CD8-positive, alpha-beta memory T cell (primary cell): ENCODE measurements around the gene CD40. TPM values are rescaled to one million over a fixed set of nuclear protein-coding genes. Genes with fewer than 3 reads are reported as not detected.

Source experiments
- CTCF ChIA-PET: fragments of 350-600 bp; sonication (Branson Sonifier 250); formaldehyde crosslinking; loops from one replicate; lab custom pipeline; 2021; ENCODE audit warnings: antibody characterized with exemption; lab: Charles Lee
- POLR2A ChIA-PET: fragments of 350-600 bp; sonication (Branson Sonifier 250); formaldehyde crosslinking; loops from one replicate; lab custom pipeline; 2021; ENCODE audit warnings: antibody characterized with exemption; lab: Charles Lee
- DNase-seq, 5 donors: peaks; one replicate each; pipeline versions ENCODE4 v3.0.0 to v3.0.0-alpha.2; 2020 to 2022; ENCODE audit warnings: mixed read lengths in 1 of 5
- H3K27ac ChIP-seq: one replicate; pipeline ENCODE4 v1.7.0; 2013; ENCODE audit warnings: low read depth, mild to moderate bottlenecking, low read length, moderate library complexity
- H3K27me3 ChIP-seq: 2 replicates; pipeline ENCODE4 v1.7.0; 2013; ENCODE audit warnings: low read length, mild to moderate bottlenecking; ENCODE audit not compliant: insufficient read depth, poor library complexity, severe bottlenecking
- H3K36me3 ChIP-seq: 2 replicates; pipeline ENCODE4 v1.7.0; 2013; ENCODE audit warnings: mild to moderate bottlenecking, low read length, moderate library complexity; ENCODE audit not compliant: insufficient read depth
- H3K4me1 ChIP-seq: 2 replicates; pipeline ENCODE4 v1.7.0; 2013; ENCODE audit warnings: mild to moderate bottlenecking, low read length, moderate library complexity; ENCODE audit not compliant: insufficient read depth
- H3K4me3 ChIP-seq: 2 replicates; pipeline ENCODE4 v1.7.0; 2013; ENCODE audit warnings: mild to moderate bottlenecking, low read length
- H3K9me3 ChIP-seq: 2 replicates; pipeline ENCODE4 v1.7.0; 2013; ENCODE audit warnings: mild to moderate bottlenecking, low read length
- H3K27ac Mint-ChIP-seq, 8 donors: one replicate each; pipeline ENCODE4 v1.8.0; 2020 to 2021; ENCODE audit warnings: mixed read lengths in 8 of 8, mild to moderate bottlenecking in 6 of 8, inconsistent platforms in 3 of 8, moderate library complexity in 3 of 8
- H3K27me3 Mint-ChIP-seq, 2 donors: one replicate each; pipeline ENCODE4 v1.8.0; 2020 to 2021; ENCODE audit warnings: mixed read lengths in 2 of 2, mild to moderate bottlenecking in 1 of 2, moderate library complexity in 1 of 2
- H3K36me3 Mint-ChIP-seq, 3 donors: one replicate each; pipeline ENCODE4 v1.8.0; 2020 to 2021; ENCODE audit warnings: mixed read lengths in 3 of 3, inconsistent platforms in 1 of 3, mild to moderate bottlenecking in 1 of 3
- H3K4me1 Mint-ChIP-seq, 3 donors: one replicate each; pipeline ENCODE4 v1.8.0; 2020 to 2021; ENCODE audit warnings: mixed read lengths in 3 of 3, inconsistent platforms in 1 of 3, mild to moderate bottlenecking in 1 of 3
- H3K4me3 Mint-ChIP-seq, 7 donors: one replicate each; pipeline ENCODE4 v1.8.0; 2020 to 2021; ENCODE audit warnings: mixed read lengths in 7 of 7, mild to moderate bottlenecking in 6 of 7, moderate library complexity in 4 of 7, inconsistent platforms in 2 of 7
- H3K9me3 Mint-ChIP-seq, 5 donors: one replicate each; pipeline ENCODE4 v1.8.0; 2020 to 2022; ENCODE audit warnings: mixed read lengths in 5 of 5, mild to moderate bottlenecking in 3 of 5, moderate library complexity in 2 of 5, inconsistent platforms in 1 of 5
- polyA plus RNA-seq: library from polyadenylated mRNA; unstranded; fragments of 300-500 nt; fragmentation: Illumina TruSeq; gene quantifications from one replicate; pipeline ENCODE4 v1.2.3, GENCODE V29; 2021
- total RNA-seq, 2 experiments: library from RNA; stranded (reverse); gene quantifications; one replicate each; pipeline ENCODE4 v1.2.3, GENCODE V29; 2021

CD40 gene
- total and polyA plus RNA-seq, 3 experiments from 2014 or later, result 2.8 to 4.1 (median 3.5) TPM

DNA sequence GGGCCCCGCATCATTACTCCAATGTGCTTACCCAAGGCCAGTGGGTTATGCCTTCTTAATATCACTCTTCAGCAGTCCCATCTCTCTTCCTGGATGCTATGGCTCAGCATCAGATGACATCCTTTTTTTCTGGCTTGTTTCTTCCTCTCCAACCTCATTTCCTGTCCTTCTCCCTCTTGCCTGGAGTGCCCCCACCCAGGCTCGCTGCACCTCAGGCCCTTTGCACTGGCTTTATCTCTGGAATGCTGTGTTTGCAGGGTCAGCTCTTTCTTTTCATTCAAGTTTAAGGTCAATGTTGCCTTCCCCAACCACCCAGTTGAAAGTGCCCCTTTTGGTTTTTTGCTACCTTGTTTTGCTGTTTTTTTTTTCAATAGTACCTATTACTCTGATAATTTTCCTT, 36.7 kb downstream of the CD40 start:
- no peak overlapping the region for H3K27ac ChIP-seq
- Mint-ChIP-seq H3K9me3 (no peaks in the 10 kb centered on the region), H3K27me3 (peaks cover 11 to 41% of the 10 kb centered on the region in 2 donors), H3K36me3 (no peaks in the 10 kb centered on the region), H3K27ac (no peak overlapping the region), H3K4me3 (no peak overlapping the region), H3K4me1 (no peaks in the 10 kb centered on the region)
- no peaks in the 10 kb centered on the region for H3K4me1 ChIP-seq
- H3K36me3 ChIP-seq, result no peaks in the 10 kb centered on the region
- no peak overlapping the region for H3K4me3 ChIP-seq
- no peak for DNase-seq
- POLR2A ChIA-PET, result no interaction called here
- H3K9me3 ChIP-seq, result no peaks in the 10 kb centered on the region
- CTCF ChIA-PET, result interaction anchor here (1.6 kb wide), 1 partner anchor 140 kb away, joined by 3 read pairs; no protein-coding TSS in a partner anchor
- H3K27me3 ChIP-seq, result no peaks in the 10 kb centered on the region

GRCh38 chr20:46156065-46156464, 38.0 kb downstream of the CD40 start:
- Mint-ChIP-seq H3K27ac (no peak overlapping the region), H3K36me3 (no peaks in the 10 kb centered on the region), H3K4me1 (no peaks in the 10 kb centered on the region), H3K27me3 (peaks cover 11 to 43% of the 10 kb centered on the region in 2 donors), H3K4me3 (no peak overlapping the region), H3K9me3 (no peaks in the 10 kb centered on the region)
- Histone ChIP-seq H3K9me3 (no peaks in the 10 kb centered on the region), H3K4me1 (no peaks in the 10 kb centered on the region), H3K4me3 (no peak overlapping the region), H3K27ac (no peak overlapping the region), H3K27me3 (no peaks in the 10 kb centered on the region), H3K36me3 (no peaks in the 10 kb centered on the region)
- ChIA-PET POLR2A (no interaction called here), CTCF (no interaction called here)
- DNase-seq, result no peak

- Mint-ChIP-seq H3K4me3 (no peak overlapping the region), H3K9me3 (no peaks in the 10 kb centered on the region), H3K27me3 (peaks cover 11 to 50% of the 10 kb centered on the region in 2 donors), H3K4me1 (no peaks in the 10 kb centered on the region), H3K27ac (no peak overlapping the region), H3K36me3 (no peaks in the 10 kb centered on the region)
- Histone ChIP-seq H3K36me3 (no peaks in the 10 kb centered on the region), H3K27me3 (no peaks in the 10 kb centered on the region), H3K4me1 (no peaks in the 10 kb centered on the region), H3K9me3 (no peaks in the 10 kb centered on the region), H3K27ac (no peak overlapping the region), H3K4me3 (no peak overlapping the region)
- ChIA-PET CTCF (no interaction called here), POLR2A (no interaction called here)
- no peak for DNase-seq
Observed at GRCh38 chr20:46157076-46157592, 39.0 kb downstream of the CD40 start.

DNA sequence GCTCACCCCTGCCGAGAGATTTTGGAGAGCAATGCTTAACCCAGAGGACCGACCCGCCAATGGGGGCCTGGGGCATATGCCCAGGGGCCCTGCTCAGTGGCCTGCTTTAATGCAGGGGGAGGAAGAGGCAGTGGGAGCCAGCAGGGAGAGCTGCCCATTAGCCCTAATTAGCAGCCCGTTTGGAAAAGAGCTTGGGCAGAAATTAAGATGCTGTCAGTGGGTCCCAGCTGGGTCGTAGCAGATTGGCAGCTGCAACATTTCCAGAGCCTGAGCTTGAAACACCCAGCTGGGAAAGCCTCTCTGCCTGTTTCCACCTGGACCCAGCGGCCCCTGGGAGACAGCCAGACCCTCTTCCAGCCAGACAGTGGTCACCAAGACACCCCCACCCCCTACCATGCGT, 39.5 kb downstream of the CD40 start:
- H3K36me3 ChIP-seq, result no peaks in the 10 kb centered on the region
- Mint-ChIP-seq H3K4me3 (no peak overlapping the region), H3K4me1 (no peaks in the 10 kb centered on the region), H3K27ac (no peak overlapping the region), H3K9me3 (no peaks in the 10 kb centered on the region), H3K27me3 (peaks cover 9 to 55% of the 10 kb centered on the region in 2 donors), H3K36me3 (no peaks in the 10 kb centered on the region)
- H3K4me3 ChIP-seq, result no peak overlapping the region
- no peaks in the 10 kb centered on the region for H3K27me3 ChIP-seq
- POLR2A ChIA-PET, result no interaction called here
- CTCF ChIA-PET, result no interaction called here
- DNase-seq, result no peak
- no peaks in the 10 kb centered on the region for H3K9me3 ChIP-seq
- no peak overlapping the region for H3K27ac ChIP-seq
- no peaks in the 10 kb centered on the region for H3K4me1 ChIP-seq

- Mint-ChIP-seq H3K27ac (no peak overlapping the region), H3K9me3 (no peaks in the 10 kb centered on the region), H3K4me1 (no peaks in the 10 kb centered on the region), H3K27me3 (peaks cover 9 to 59% of the 10 kb centered on the region in 2 donors), H3K4me3 (no peak overlapping the region), H3K36me3 (no peaks in the 10 kb centered on the region)
- CTCF ChIA-PET, result no interaction called here
- no peak for DNase-seq
- POLR2A ChIA-PET, result no interaction called here
- Histone ChIP-seq H3K4me1 (no peaks in the 10 kb centered on the region), H3K36me3 (no peaks in the 10 kb centered on the region), H3K27ac (no peak overlapping the region), H3K27me3 (no peaks in the 10 kb centered on the region), H3K4me3 (no peak overlapping the region), H3K9me3 (no peaks in the 10 kb centered on the region)
Observed at GRCh38 chr20:46158476-46158987, 40.4 kb downstream of the CD40 start.

DNA sequence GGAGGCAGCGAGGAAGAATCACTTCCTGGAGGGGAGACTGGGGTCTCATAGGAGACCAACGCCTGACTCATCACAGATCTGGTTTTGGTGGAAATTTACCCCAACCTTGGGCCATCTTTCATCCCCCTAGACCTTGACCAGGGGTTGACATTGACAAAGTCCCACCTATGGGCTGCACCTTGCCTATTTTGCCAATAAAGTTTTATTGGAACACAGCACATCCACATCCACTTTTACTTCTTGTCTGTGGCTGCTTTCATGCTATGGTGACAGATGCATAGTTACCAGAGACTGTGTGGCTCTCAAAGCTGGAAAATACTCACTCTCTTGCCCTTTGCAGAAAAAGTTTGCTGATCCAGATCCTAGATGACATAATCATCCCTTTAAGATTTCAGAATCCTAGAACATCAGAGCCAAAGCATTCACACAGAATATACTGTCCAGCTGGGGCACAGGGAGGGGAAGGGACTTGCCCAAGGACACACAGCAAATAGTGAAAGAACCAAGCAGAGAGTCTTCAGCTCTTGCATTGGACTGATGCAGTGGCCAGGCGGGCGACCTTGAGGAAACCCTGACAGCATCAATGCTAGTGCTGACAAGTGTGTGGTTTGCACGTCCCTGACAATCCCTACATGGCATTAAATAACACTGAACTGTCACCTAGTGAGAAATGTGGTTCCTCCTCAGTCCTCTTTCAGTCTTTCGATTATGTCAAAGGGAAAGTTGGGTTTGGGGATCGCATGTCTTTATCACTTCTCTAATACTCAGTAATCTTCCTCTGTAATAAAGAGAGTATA, 41.2 kb downstream of the CD40 start:
- Histone ChIP-seq H3K27ac (no peak overlapping the region), H3K4me3 (no peak overlapping the region), H3K9me3 (no peaks in the 10 kb centered on the region), H3K36me3 (no peaks in the 10 kb centered on the region), H3K4me1 (no peaks in the 10 kb centered on the region), H3K27me3 (no peaks in the 10 kb centered on the region)
- no peak for DNase-seq
- POLR2A ChIA-PET, result no interaction called here
- H3K9me3 Mint-ChIP-seq, result no peaks in the 10 kb centered on the region
- H3K36me3 Mint-ChIP-seq, result no peaks in the 10 kb centered on the region
- H3K27ac Mint-ChIP-seq, result no peak overlapping the region
- H3K4me3 Mint-ChIP-seq, result no peak overlapping the region
- H3K27me3 Mint-ChIP-seq, result peaks cover 11 to 59% of the 10 kb centered on the region in 2 donors
- H3K4me1 Mint-ChIP-seq, result no peaks in the 10 kb centered on the region
- CTCF ChIA-PET, result no interaction called here

DNA sequence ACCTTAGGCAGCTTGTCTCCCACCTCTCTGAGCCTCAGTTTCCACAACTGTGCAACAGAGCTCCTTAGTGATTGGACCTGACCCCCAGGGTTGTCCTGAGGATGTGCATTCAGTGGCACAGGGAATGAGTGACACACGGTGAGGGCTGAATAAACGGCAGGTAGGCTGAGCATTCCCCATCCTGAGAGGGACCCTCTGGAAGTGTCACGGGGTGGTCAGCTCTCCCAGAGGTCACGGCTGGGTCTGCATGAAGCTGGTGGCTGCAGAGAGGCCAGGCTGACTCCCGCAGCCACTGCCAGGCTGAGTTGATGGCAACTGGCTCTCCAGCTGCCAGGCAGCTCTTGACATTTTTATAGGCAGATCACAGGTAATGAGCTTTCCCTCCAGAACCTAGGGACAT, 42.5 kb downstream of the CD40 start:
- CTCF ChIA-PET, result no interaction called here
- POLR2A ChIA-PET, result no interaction called here

GRCh38 chr20:46161921-46162320, 43.8 kb downstream of the CD40 start:
- no peaks in the 10 kb centered on the region for H3K9me3 Mint-ChIP-seq
- H3K4me3 Mint-ChIP-seq, result no peak overlapping the region
- ChIA-PET CTCF (interaction anchor here (1.1 to 1.3 kb wide), 2 partner anchors 10 to 23 kb away, joined by 3 to 4 read pairs; no protein-coding TSS in a partner anchor), POLR2A (no interaction called here)
- H3K36me3 ChIP-seq, result no peaks in the 10 kb centered on the region
- no peaks in the 10 kb centered on the region for H3K9me3 ChIP-seq
- no peaks in the 10 kb centered on the region for H3K4me1 Mint-ChIP-seq
- no peaks in the 10 kb centered on the region for H3K36me3 Mint-ChIP-seq
- H3K27ac Mint-ChIP-seq, result no peak overlapping the region
- no peak overlapping the region for H3K27ac ChIP-seq
- no peaks in the 10 kb centered on the region for H3K4me1 ChIP-seq
- no peak for DNase-seq
- no peaks in the 10 kb centered on the region for H3K27me3 ChIP-seq
- no peak overlapping the region for H3K4me3 ChIP-seq
- peaks cover 5 to 60% of the 10 kb centered on the region in 2 donors for H3K27me3 Mint-ChIP-seq

More for the DNA sequence above, 42.5 kb downstream of the CD40 start:
- no peaks in the 10 kb centered on the region for H3K36me3 ChIP-seq
- Mint-ChIP-seq H3K4me1 (no peaks in the 10 kb centered on the region), H3K27me3 (peaks cover 3 to 51% of the 10 kb centered on the region in 2 donors), H3K36me3 (no peaks in the 10 kb centered on the region), H3K4me3 (no peak overlapping the region), H3K27ac (no peak overlapping the region), H3K9me3 (no peaks in the 10 kb centered on the region)
- no peaks in the 10 kb centered on the region for H3K4me1 ChIP-seq
- DNase-seq, result no peak
- H3K27me3 ChIP-seq, result no peaks in the 10 kb centered on the region
- no peak overlapping the region for H3K27ac ChIP-seq
- no peaks in the 10 kb centered on the region for H3K9me3 ChIP-seq
- H3K4me3 ChIP-seq, result no peak overlapping the region
